ENCODE measurements around the gene SEC62.

- TF ChIP-seq POLR2A (IDR thresholded peaks at IDR 0.05; ENCODE audit: low read depth, low read length) (no peak), TAF1 (IDR thresholded peaks at IDR 0.05; ENCODE audit: borderline replicate concordance, low read depth, low read length) (no peak)
Measured at GRCh38 chr3:169999433-169999832, 32.8 kb downstream of the SEC62 start.

All from GM12892 (cell line).